ENCODE measurements around the gene ZNF783. TPM values are rescaled to one million over a fixed set of nuclear protein-coding genes. Genes with fewer than 3 reads are reported as not detected.

The ZNF783 gene
- total RNA-seq, result 4.2 and 4.3 TPM in 2 replicates

DNA sequence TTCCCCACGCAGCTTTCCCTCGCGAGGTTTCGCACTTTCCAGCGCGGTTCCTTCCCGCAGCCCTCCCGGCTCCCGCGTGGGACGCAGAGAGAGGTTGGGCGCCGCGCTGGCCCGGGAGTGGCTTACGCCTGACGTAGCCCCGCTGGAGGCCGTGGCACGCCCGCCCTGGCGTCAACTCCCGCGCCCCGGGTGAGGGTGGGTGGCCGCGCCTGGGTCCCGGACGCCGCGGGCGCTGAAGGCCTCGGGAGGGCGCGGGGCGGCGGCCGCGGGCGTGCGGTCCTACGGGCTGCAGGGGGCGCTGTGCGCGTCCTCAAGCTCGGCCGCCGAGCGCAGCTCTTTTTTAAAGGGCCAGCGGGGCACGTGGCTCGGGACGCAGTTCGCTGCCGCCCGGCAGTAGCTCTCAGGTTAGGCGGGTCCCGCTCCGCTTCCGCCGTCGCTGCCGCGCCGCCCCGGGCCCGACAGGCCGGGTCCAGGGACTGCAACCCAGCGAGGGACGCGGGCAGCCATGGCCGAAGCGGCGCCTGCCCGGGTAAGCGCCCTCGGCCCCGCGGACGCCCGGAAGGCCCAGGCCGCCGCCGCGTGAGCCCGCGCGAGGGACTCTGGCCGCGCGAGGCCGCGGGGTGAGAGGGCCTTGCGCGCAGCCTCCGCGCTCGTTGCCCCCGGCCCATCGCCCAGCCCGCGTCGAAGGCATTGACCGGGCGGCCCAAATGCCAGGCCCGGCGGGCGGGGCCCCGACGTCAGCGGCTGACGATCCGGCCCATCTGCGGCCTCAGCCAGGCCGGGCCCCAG is at the start of gene ZNF783:
Gene ZNF783, plus strand, starts transcription at position 368 of the 789 bp plus-strand sequence. Its CDS starts 138 bp downstream, at position 506.

DNA sequence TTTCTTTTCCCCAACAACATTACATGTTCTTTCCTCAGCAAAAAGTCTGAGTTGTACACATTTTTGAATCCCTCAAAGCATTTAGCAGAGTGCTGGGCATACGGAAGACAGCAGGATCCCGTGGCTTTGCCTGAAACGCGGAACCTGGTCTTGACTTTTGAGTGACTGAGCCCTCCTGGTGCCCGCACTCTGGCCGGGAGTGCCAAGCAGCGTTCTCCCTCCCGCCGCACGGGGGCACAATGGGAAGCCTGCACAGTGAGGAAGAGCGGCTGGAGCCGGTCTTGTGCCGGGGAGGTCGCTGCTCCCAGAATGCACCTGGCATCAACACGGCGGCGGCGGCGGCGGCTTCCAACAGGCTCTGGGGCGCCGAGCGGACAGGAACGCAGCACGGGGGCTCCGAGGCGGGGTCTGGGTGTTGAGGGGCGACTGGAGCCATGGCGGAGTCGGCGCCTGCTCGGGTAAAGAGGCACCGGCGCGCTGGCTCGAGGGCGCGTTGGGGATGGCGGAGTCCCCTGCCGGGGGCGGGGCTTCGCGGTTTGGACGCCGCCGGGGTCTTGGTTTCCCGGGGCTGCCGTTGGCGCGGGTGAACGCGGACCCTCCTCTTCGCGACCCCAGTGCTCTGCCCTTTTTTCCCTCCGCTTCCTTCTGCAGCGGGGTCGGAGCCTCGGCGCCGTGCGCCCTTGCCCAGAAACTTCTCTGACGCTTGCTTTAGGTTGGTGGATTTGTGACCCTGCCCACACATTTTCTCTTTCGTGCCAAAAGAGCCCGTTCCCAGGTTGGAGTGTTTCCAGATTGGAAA is 22.5 kb upstream of the ZNF783 start, which contains the start of gene ZNF212:
Gene ZNF212, plus strand, starts transcription at position 307 of the 799 bp plus-strand sequence. Its CDS starts 128 bp downstream, at position 435.

Other genes starting within 250 kb of the ZNF783 start
- 216 and 231 TPM in 2 replicates for gene PDIA4, start 233.7 kb upstream of the ZNF783 start, total RNA-seq
- gene ZNF786, start 171.5 kb upstream of the ZNF783 start, total RNA-seq, result 3.0 and 3.4 TPM in 2 replicates
- 1.0 and 1.3 TPM in 2 replicates for gene ZNF425, start 135.9 kb upstream of the ZNF783 start, total RNA-seq
- 7.9 and 8.6 TPM in 2 replicates for gene ZNF398, start 114.7 kb upstream of the ZNF783 start, total RNA-seq
- 15.8 and 16.5 TPM in 2 replicates for gene ZNF282, start 66.7 kb upstream of the ZNF783 start, total RNA-seq
- 3.9 and 5.0 TPM in 2 replicates for gene ZNF212, start 22.5 kb upstream of the ZNF783 start, total RNA-seq
- 8.7 and 9.1 TPM in 2 replicates for gene ZNF777, start 198.9 kb downstream of the ZNF783 start, total RNA-seq
- 14.1 and 16.0 TPM in 2 replicates for gene ZNF746, start 235.6 kb downstream of the ZNF783 start, total RNA-seq